Natural killer cell (primary cell): Measurements from ENCODE around the gene THSD8. TPM values are rescaled to one million over a fixed set of nuclear protein-coding genes. Genes with fewer than 3 reads are reported as not detected.

Experiments used
- ATAC-seq, 3 donors: fragments of 150-1000 bp in 2 of 3; fragments of 200-7000 bp in 1 of 3; cut with Tn5 transposase; 1 replicate in 1 of 3; 2 replicates in 2 of 3; pipeline ENCODE4 v1.10.0; 2021; ENCODE audit warnings: mild to moderate bottlenecking in 2 of 3, moderate library complexity in 2 of 3
- DNase-seq, 2 donors: peaks; one replicate each; pipeline versions ENCODE4 v3.0.0 to v3.0.0-alpha.2; 2013 to 2021; ENCODE audit warnings: mixed read lengths in 1 of 2
- H3K27ac ChIP-seq: one replicate; pipeline ENCODE4 v1.5.1; 2013; ENCODE audit warnings: mild to moderate bottlenecking, low read length
- H3K27me3 ChIP-seq: one replicate; pipeline ENCODE4 v1.6.1; 2013; ENCODE audit warnings: low read length; ENCODE audit not compliant: control insufficient read depth, insufficient read depth
- H3K36me3 ChIP-seq: one replicate; pipeline ENCODE4 v1.6.1; 2013; ENCODE audit warnings: low read length; ENCODE audit not compliant: control insufficient read depth, insufficient read depth
- H3K4me1 ChIP-seq: one replicate; pipeline ENCODE4 v1.6.1; 2013; ENCODE audit warnings: low read length; ENCODE audit not compliant: control insufficient read depth, insufficient read depth
- H3K4me3 ChIP-seq: one replicate; pipeline ENCODE4 v1.5.1; 2013; ENCODE audit warnings: low read length
- H3K9me3 ChIP-seq: one replicate; pipeline ENCODE4 v1.6.1; 2013; ENCODE audit warnings: low read length; ENCODE audit not compliant: control insufficient read depth, insufficient read depth
- H3K27ac Mint-ChIP-seq, 2 donors: one replicate each; pipeline ENCODE4 v1.8.0; 2022; ENCODE audit warnings: mild to moderate bottlenecking in 2 of 2, mixed read lengths in 2 of 2, moderate library complexity in 1 of 2
- H3K27me3 Mint-ChIP-seq, 2 donors: one replicate each; pipeline ENCODE4 v1.8.0; 2022; ENCODE audit warnings: low read depth in 2 of 2, mixed read lengths in 2 of 2
- H3K36me3 Mint-ChIP-seq: one replicate; pipeline ENCODE4 v1.8.0; 2022; ENCODE audit warnings: mixed read lengths
- H3K4me1 Mint-ChIP-seq, 2 donors: one replicate each; pipeline ENCODE4 v1.8.0; 2022; ENCODE audit warnings: mixed read lengths in 2 of 2
- H3K4me3 Mint-ChIP-seq: one replicate; pipeline ENCODE4 v1.8.0; 2022; ENCODE audit warnings: mild to moderate bottlenecking, moderate library complexity, mixed read lengths
- H3K9me3 Mint-ChIP-seq, 2 donors: one replicate each; pipeline ENCODE4 v1.8.0; 2022; ENCODE audit warnings: mixed read lengths in 2 of 2
- WGBS: methylation state at CpG from one replicate; pipeline ENCODE4 v1.1.7; 2013; ENCODE audit warnings: missing lambda C conversion rate; ENCODE audit not compliant: insufficient coverage; 5-methylcytosine and 5-hydroxymethylcytosine counted together
- intact Hi-C: fragments of 100-400 bp; cut with micrococcal nuclease; formaldehyde crosslinking; loops from one replicate; pipeline ENCODE4 v1.14.2; 2022
- total RNA-seq, 4 donors: library from RNA; stranded (reverse); fragments of 120-200 nt in 1 of 4; gene quantifications; one replicate each; pipeline versions ENCODE4 v1.2.3 to v1.2.4, GENCODE V29; 2013 to 2022
- TF ChIP-seq, protein P1 (sequence below): fragments of 200-600 bp; IDR thresholded peaks from one replicate; pipeline ENCODE4 v1.8.0; 2022; ENCODE audit warnings: antibody characterized with exemption

The THSD8 gene
- total RNA-seq, 3 donors from 2014 or later (not counting 1 experiment from before 2014, with no cell fraction given) = 1.7 to 2.8 (median 2.2) TPM

DNA sequence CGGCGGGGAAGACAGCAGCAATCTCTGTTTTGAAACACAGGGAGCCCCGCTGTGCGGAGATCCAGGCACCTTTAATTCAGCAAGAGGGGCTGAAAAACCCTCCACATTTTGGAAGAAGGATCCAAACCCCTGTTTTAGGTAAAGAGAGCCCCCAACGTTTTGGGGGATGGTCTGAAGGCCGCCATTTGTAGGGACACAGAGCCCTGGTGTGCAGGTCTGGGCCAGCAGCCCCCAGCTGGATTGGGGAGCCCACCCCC, 23.0 kb upstream of the THSD8 start:
- no peaks in the 10 kb centered on the region for H3K36me3 ChIP-seq
- DNase-seq (no peak), ATAC-seq (no peak)
- Mint-ChIP-seq H3K4me1 (peaks cover 16 to 36% of the 10 kb centered on the region in 2 donors), H3K36me3 (no peaks in the 10 kb centered on the region), H3K9me3 (no peaks in the 10 kb centered on the region), H3K27ac (peak overlapping the region; percentile 83 to 90), H3K27me3 (no peaks in the 10 kb centered on the region), H3K4me3 (peak overlapping the region; percentile 86)
- TF ChIP-seq, protein P1, sequence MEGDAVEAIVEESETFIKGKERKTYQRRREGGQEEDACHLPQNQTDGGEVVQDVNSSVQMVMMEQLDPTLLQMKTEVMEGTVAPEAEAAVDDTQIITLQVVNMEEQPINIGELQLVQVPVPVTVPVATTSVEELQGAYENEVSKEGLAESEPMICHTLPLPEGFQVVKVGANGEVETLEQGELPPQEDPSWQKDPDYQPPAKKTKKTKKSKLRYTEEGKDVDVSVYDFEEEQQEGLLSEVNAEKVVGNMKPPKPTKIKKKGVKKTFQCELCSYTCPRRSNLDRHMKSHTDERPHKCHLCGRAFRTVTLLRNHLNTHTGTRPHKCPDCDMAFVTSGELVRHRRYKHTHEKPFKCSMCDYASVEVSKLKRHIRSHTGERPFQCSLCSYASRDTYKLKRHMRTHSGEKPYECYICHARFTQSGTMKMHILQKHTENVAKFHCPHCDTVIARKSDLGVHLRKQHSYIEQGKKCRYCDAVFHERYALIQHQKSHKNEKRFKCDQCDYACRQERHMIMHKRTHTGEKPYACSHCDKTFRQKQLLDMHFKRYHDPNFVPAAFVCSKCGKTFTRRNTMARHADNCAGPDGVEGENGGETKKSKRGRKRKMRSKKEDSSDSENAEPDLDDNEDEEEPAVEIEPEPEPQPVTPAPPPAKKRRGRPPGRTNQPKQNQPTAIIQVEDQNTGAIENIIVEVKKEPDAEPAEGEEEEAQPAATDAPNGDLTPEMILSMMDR = no peak
- peaks cover 68% of the 10 kb centered on the region for H3K4me1 ChIP-seq
- intact Hi-C loops = no loop called here
- 72% methylated on average over 6 of the region's 6 CpGs for WGBS
- H3K27me3 ChIP-seq = no peaks in the 10 kb centered on the region
- H3K9me3 ChIP-seq = no peaks in the 10 kb centered on the region
- H3K4me3 ChIP-seq = no peak overlapping the region
- peak overlapping the region; percentile 85 for H3K27ac ChIP-seq

GRCh38 chr19:12779162-12779993, 22.5 kb upstream of the THSD8 start:
- Histone ChIP-seq H3K9me3 (no peaks in the 10 kb centered on the region), H3K27ac (no peak overlapping the region), H3K4me1 (peaks cover 73% of the 10 kb centered on the region), H3K27me3 (no peaks in the 10 kb centered on the region), H3K36me3 (no peaks in the 10 kb centered on the region), H3K4me3 (no peak overlapping the region)
- Mint-ChIP-seq H3K4me3 (peak overlapping the region; percentile 49), H3K36me3 (no peaks in the 10 kb centered on the region), H3K4me1 (peaks cover 16 to 36% of the 10 kb centered on the region in 2 donors), H3K27ac (peak overlapping the region; percentile 34 to 90), H3K9me3 (no peaks in the 10 kb centered on the region), H3K27me3 (no peaks in the 10 kb centered on the region)
- DNase-seq (peak in 1 of 2 donors; percentile 44), ATAC-seq (no peak)
- TF ChIP-seq, protein P1 = no peak
- WGBS = 86% methylated on average over 15 of the region's 15 CpGs
- intact Hi-C loops = no loop called here

- H3K27ac ChIP-seq = peak overlapping the region; percentile 98
- DNase-seq = no peak
- ATAC-seq = no peak
- peaks cover 86% of the 10 kb centered on the region for H3K4me1 ChIP-seq
- WGBS = under 1% methylated on average over 12 of the region's 12 CpGs
- Mint-ChIP-seq H3K4me1 (peaks cover 16 to 30% of the 10 kb centered on the region in 2 donors), H3K27ac (peak overlapping the region in 1 of 2 donors; percentile 75), H3K9me3 (no peaks in the 10 kb centered on the region), H3K36me3 (no peaks in the 10 kb centered on the region), H3K27me3 (no peaks in the 10 kb centered on the region), H3K4me3 (peak overlapping the region; percentile 83)
- peak overlapping the region; percentile 37 for H3K4me3 ChIP-seq
- TF ChIP-seq, protein P1 = no peak
- no peaks in the 10 kb centered on the region for H3K27me3 ChIP-seq
- H3K36me3 ChIP-seq = no peaks in the 10 kb centered on the region
- intact Hi-C loops = loop anchor here (1.0 to 10.0 kb wide), 2 partner anchors 9 to 263 kb away; partner anchors contain the start of gene JUNB
- no peaks in the 10 kb centered on the region for H3K9me3 ChIP-seq
These were observed 19.8 kb upstream of the THSD8 start for GRCh38 chr19:12782174-12782423.
